Suprapubic skin (tissue), 4 donors: ENCODE measurements around the gene BRINP2.

ENCODE experiments used
- CTCF ChIP-seq, 2 donors: fragments of 200-600 bp in 1 of 2; fragments of 450-650 bp in 1 of 2; sonication (generic) in 1 of 2; IDR thresholded peaks; one replicate each; pipeline ENCODE4 v1.5.1; 2016 to 2019; ENCODE audit warnings: antibody characterized with exemption in 2 of 2, mild to moderate bottlenecking in 1 of 2, moderate library complexity in 1 of 2
- POLR2A ChIP-seq, 2 donors: fragments of 450-650 bp; IDR thresholded peaks; one replicate each; pipeline ENCODE4 v1.6.1; 2017; ENCODE audit warnings: antibody characterized with exemption in 2 of 2, mild to moderate bottlenecking in 2 of 2, moderate library complexity in 2 of 2
- POLR2AphosphoS5 ChIP-seq, 3 donors: sonication (generic); formaldehyde crosslinking; IDR thresholded peaks; one replicate each; pipeline ENCODE4 v1.6.1; 2017; ENCODE audit warnings: antibody characterized with exemption in 3 of 3

DNA sequence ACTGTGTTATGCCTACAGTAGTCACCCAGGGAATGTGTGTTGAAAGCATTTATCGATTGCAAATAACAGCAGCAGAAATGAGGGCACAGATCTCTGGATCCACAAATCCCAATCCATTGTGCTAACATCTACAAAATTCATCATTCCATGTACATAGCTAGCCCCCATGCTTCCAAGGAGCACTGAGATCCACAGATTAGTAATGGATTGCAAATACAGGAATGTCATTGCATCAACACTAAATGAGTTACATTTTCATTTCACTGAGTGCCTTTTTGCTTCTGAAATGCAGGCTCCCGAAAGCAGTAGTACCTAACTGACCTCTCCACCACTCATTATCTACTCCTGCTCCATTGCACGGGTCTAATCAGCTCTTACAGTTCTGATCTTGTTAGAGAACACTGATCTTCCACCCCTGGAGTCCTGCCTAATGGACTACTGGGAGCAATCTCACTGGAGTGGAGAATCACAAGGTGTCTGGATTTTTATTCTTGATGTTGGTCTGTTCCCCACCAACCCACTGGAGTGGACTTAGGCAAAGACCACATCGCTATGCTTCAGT lies 36.7 kb upstream of the BRINP2 start:
- TF ChIP-seq CTCF (IDR thresholded peaks at IDR 0.05), result no peak
- TF ChIP-seq POLR2A (IDR thresholded peaks at IDR 0.05), result no peak
- TF ChIP-seq POLR2AphosphoS5 (IDR thresholded peaks at IDR 0.05), result no peak
